DMS79 treated with DMSO at 0.1 percent for 48 hours (cell line): ENCODE measurements around the gene C20orf141.
"Not testable (repeated sequence)": the region's sequence is repeated elsewhere in the genome, so short reads cannot be mapped to it uniquely, and the experiment has no call there.

Experiments used
- DNase-seq: peaks from one replicate; lab custom pipeline; 2025; lab: John Stamatoyannopoulos, UW

C20orf141 gene

DNA sequence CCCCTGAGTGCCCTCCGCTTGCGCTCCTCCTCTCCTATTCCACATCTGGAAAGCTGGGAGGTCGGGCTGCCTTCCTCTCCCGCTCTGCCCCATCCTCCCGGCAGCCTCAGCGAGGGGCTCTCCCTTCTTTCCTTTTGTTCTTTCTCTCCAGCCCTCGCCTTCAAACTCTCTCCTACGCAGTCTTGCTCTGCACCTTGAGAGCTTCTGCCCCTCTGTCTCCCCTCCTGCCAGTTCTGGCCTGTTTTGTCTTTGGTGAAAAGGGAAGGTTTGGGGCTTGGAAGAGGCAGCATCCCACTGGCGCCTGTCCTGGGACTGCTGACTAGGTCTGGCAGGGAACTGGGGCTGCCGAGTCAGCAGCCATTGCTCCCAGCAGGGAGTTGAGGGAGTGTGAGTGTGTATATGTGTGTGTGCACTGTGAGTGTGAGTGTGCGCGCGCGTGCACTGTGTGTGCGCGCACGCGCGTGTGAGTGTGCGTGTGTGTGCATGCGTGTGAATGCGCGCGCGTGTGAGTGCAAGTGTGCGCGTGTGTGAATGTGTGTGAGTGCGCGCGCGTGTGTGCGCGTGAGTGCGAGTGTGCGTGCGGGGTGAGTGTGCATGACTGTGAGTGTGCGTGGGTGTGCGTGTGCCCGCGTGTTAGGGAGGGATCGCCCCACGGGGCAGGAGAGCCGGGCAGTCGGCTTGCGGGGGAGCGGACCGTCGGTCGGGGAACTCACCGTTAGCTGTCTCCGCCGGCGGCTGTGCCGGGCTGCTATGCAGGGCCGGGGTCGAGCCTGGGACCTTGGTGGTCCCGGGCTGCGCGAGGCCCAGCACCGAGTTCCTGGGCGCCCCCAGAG, 14.9 kb upstream of the C20orf141 start:
- DNase-seq, result peak; percentile 54

DNA sequence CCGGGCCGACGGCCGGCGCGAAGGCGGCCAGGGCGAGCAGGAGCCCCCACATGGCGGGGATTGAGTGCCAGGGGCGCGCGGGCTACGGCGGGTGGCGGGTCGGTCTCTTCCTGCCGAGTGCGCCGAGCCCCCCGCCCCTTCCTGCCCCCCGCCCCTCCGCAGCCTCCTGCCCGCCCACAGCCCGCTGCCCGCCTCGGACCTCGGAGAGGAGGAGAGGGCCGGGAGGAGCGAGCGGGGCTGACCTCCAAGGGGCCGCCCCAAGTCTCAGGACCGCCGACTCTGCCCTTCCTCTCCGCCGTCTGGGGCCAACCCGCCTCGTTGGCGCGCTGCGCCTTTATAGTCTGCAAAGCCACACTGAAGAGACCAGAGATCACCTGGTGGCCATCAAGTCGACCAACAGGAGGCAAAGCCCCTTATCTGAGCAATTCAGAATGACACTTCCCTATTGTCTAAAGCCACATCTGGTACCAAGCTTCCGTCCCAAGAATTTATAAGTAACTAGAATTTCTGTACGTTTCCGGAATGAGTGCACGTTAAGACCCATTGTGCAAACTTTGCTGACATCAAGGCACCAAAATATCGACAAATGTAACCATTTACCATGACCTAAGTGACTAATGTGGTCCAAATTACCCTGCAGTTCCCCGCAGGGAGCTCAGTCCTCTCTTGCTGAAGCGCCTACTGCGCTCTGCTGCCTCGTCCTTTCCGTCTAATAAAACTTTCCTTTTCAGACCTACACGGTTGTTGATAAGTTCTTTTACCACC, 14.1 kb upstream of the C20orf141 start, which contains the start of gene CPXM1:
Gene CPXM1 (minus strand): TSS at position 107 of the 765 bp plus-strand sequence. CDS start 55 bp downstream, at position 52.
- DNase-seq, result peak; percentile 42

- peak; percentile 21 for DNase-seq
Observed at GRCh38 chr20:2801286-2801728, 13.5 kb upstream of the C20orf141 start.

DNA sequence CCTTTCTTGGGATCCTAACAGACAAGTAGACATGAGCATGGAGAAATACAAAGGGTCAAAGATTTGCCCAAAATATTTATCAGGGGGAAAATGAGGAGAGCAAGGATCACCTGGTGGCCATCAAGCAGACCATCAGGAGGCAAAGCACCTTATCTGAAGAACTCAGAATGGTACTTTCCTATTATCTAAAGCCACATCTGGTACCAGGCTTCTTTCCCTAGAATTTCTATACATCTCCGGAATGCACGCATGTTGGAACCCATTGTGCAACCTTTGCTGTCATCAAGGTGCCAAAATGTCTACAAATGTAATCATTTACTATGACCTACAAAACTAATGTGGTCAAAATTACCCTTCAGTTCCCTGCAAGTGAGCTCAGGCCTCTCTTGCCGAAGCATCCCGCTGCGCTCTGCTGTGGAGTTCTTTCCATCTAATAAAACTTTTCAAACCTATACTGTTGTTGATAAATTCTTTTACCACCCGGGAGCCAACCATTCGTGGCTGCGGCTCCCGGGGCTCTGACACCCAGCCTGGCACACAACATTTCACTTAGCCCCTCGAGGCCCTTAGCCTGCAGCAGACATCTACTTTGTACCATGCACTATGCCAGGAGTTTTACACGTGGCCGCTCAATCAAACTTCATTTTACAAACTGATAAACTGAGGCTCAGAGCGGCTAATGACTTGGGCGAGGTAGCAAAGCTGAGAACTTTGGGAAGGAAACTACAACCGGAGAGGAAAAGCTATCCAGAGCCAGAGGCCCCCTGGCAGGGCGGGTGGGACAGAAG, 10.6 kb upstream of the C20orf141 start:
- no peak for DNase-seq

- DNase-seq, result no peak
Observed at GRCh38 chr20:2804852-2805688, 9.7 kb upstream of the C20orf141 start.

- DNase-seq, result no peak
Observed at GRCh38 chr20:2805689-2806350, 9.0 kb upstream of the C20orf141 start.

GRCh38 chr20:2806351-2806701, 8.5 kb upstream of the C20orf141 start:
- DNase-seq, result no peak

- no peak for DNase-seq
Observed at GRCh38 chr20:2807019-2807418, 7.8 kb upstream of the C20orf141 start.

DNA sequence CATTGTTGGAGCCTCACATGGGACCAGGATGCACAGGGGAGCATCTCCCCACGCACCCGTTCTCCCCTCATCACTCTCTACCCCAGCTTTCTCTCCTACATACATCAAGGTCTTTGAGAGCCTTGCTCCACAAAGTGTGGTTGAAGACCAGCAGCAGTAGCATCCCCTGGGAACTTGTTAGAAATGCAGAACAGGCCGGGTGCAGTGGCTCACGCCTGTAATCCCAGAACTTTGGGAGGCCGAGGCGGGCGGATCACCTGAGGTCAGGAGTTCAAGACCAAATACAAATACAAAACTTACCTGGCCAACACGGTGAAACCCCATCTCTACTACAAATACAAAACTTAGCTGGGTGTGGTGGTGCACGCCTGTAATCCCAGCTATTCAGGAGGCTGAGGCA, 6.9 kb upstream of the C20orf141 start:
- DNase-seq, result not testable (repeated sequence)

GRCh38 chr20:2809690-2810089, 5.1 kb upstream of the C20orf141 start:
- DNase-seq, result no peak

DNA sequence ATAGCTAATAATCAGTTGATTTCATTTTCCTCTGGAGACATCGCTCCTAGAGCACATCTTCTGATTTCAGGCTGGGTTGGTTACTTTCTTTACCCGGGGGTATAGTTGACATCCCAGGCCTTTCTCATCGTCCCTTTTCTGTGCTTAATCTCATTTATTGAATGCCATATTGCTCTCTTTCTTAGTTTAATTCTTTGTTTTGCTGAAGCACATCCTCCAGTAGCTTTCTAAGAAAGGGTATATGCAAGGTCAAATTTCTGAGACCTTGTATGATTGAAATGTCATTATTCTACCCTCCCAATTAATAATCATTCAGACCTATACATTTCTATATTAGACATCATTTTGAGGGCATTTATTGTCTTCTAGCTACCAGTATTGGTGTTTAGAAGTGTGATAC, 2.6 kb upstream of the C20orf141 start:
- no peak for DNase-seq

GRCh38 chr20:2814076-2814475, 711 bp upstream of the C20orf141 start:
- no peak for DNase-seq

GRCh38 chr20:2815242-2815900, 584 bp downstream of the C20orf141 start:
- no peak for DNase-seq

- no peak for DNase-seq
Observed at GRCh38 chr20:2816030-2816582, 1.3 kb downstream of the C20orf141 start, which contains the start of gene TMEM239. Gene TMEM239, plus strand, starts transcription at chr20:2816364. Its CDS starts 191 bp downstream, at chr20:2816555.

GRCh38 chr20:2816583-2817340, 2.0 kb downstream of the C20orf141 start:
- no peak for DNase-seq

DNA sequence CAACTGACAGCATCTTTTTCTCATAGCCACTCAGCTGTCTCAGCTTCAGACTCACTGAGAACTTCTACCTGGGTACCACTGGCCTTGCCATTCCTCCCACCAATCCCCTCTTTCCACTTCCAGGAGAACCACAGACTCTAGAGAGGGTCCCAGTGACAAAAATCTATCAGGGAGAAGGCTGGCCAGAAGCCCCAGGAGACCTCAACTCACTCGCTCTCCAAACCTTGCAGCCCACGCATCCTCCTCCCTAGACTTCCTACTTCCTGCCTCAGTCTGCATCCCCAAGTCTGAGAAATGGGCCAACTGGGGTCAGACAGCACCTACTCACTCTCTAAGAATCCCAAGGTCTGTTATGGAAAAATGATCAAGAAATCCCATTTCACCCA, 2.5 kb downstream of the C20orf141 start:
- DNase-seq, result no peak

DNA sequence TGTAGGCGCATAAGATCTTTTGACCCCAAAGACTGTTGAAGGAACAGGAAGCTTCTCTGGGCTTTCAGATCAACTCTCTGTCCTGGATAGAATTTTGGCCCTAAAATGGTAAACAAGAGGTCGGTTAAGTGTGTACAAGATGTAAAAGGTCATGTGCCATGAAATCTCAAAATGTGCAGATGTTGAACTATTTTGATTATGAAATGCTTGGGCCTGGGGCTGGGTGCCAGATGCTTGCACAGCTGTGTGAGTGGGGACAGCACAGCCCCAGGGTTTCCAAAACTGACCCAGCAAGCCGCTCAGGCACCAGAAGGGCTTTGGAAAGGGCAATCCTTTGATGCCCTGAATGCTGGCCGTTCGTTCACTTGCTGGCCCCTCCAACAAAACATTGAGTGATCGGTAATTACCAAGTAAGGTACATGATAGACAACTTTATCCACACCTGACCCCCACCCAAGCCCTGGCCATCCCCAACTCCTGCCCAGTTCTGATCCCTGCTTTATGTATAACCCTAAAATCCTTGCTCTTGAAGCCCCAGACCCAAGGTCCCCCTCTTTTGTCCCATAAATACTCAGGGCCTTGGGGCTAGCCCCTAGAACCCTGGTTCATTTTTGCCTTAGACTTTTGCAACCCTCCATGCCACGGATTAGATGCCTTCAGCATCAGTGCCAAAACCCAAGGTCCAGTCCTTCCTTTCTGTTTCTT, 3.3 kb downstream of the C20orf141 start:
- DNase-seq, result no peak

DNA sequence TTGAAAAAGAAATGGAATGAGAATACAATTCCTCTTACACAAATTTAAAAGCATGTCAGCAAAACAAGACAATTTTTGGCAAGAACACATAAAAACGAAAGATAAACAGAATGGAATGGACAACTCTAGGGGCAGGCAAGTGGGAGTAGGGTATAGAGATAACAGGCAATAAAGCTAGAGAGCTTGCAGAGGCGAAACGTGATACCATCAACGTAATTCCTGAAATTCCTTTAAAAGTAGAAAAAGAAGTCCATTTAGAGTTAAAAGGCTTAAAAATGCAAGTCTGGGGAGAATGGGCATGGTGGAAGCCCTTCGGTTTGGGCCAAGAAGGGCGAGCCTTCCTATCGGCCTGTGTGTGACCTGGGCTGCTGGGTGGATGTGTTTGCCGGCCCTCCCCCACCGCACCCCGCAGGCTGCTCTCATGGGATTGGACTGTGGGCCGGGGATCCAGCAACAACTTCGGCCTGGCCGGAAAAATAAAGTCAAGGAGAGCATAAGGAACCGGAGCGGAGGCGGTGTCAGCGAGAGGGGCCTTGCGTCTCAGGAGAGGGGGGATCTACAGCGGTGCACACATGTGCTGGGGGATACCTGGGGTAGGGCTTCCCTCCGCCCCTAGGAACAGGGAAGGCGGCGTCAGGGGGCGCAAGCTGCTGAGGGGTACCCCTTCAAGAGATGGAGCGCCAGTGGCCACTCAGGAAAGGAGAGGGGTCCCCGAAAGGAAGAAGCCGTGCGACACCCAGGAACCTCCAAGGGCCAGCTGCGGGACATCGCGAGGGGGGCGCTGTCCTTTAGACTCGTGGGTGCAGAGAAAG, 5.5 kb downstream of the C20orf141 start:
- no peak for DNase-seq
